Spleen (tissue), 11 donors: ENCODE results near the gene KRT84. TPM values are rescaled to one million over a fixed set of nuclear protein-coding genes. Genes with fewer than 3 reads are reported as not detected.

Experiments
- DNase-seq: peaks from one replicate; pipeline ENCODE4 v3.0.0-alpha.2; 2020
- H3K27ac ChIP-seq, 8 donors: fragments of 200-600 bp; sonication (generic) in 7 of 8; 1 replicate in 4 of 8; 2 replicates in 4 of 8; pipeline versions ENCODE4 v1.5.0 to v1.8.0; 2016 to 2021; ENCODE audit warnings: inconsistent platforms in 4 of 8, mild to moderate bottlenecking in 4 of 8, moderate library complexity in 1 of 8
- H3K27me3 ChIP-seq, 7 donors: fragments of 200-600 bp; sonication (generic) in 6 of 7; replicated peaks in 1 of 7; 1 replicate in 4 of 7; 2 replicates in 3 of 7; pipeline versions ENCODE4 v1.5.0 to v1.8.0; 2016 to 2021; ENCODE audit warnings: inconsistent platforms in 3 of 7, mild to moderate bottlenecking in 1 of 7
- H3K36me3 ChIP-seq, 6 donors: fragments of 200-600 bp; sonication (generic) in 5 of 6; 1 replicate in 4 of 6; 2 replicates in 2 of 6; pipeline versions ENCODE4 v1.5.0 to v1.8.0; 2016 to 2021; ENCODE audit warnings: inconsistent platforms in 2 of 6
- H3K4me1 ChIP-seq, 6 donors: fragments of 200-600 bp; sonication (generic) in 5 of 6; 1 replicate in 3 of 6; 2 replicates in 3 of 6; pipeline versions ENCODE4 v1.5.0 to v1.8.0; 2016 to 2021; ENCODE audit warnings: inconsistent platforms in 3 of 6
- H3K4me3 ChIP-seq, 8 donors: fragments of 200-600 bp; sonication (generic) in 7 of 8; 1 replicate in 4 of 8; 2 replicates in 4 of 8; pipeline versions ENCODE4 v1.5.0 to v1.8.0; 2016 to 2021; ENCODE audit warnings: inconsistent platforms in 4 of 8, mild to moderate bottlenecking in 4 of 8, moderate library complexity in 2 of 8
- H3K9me3 ChIP-seq, 8 donors: fragments of 200-600 bp; sonication (generic) in 7 of 8; 1 replicate in 4 of 8; 2 replicates in 4 of 8; pipeline versions ENCODE4 v1.5.0 to v1.8.0; 2016 to 2021; ENCODE audit warnings: inconsistent platforms in 4 of 8
- CTCF ChIP-seq, 11 experiments: fragments of 200-600 bp in 7 of 11; fragments of 450-650 bp in 4 of 11; sonication (generic) in 4 of 11; IDR thresholded peaks in 8 of 11; conservative IDR thresholded peaks in 3 of 11; 1 replicate in 7 of 11; 2 replicates in 4 of 11; pipeline versions ENCODE4 v1.4.0 to v1.8.0; 2016 to 2021; ENCODE audit warnings: antibody characterized with exemption in 11 of 11, inconsistent platforms in 4 of 11, mild to moderate bottlenecking in 1 of 11
- POLR2A ChIP-seq, 3 donors: fragments of 450-650 bp; IDR thresholded peaks; one replicate each; pipeline ENCODE4 v1.5.1; 2017; ENCODE audit warnings: antibody characterized with exemption in 3 of 3, mild to moderate bottlenecking in 1 of 3
- POLR2AphosphoS5 ChIP-seq, 3 donors: sonication (generic); formaldehyde crosslinking; IDR thresholded peaks; one replicate each; pipeline ENCODE4 v1.5.1; 2017; ENCODE audit warnings: antibody characterized with exemption in 3 of 3
- WGBS, 5 donors: extraction: QIAGEN DNeasy Blood & Tissue Kit in 3 of 5; methylation state at CpG; one replicate each; pipeline versions ENCODE4 v1.1.5 to v1.1.7; 2013 to 2018; 5-methylcytosine and 5-hydroxymethylcytosine counted together
- intact Hi-C: fragments of 100-400 bp; cut with DNase I; formaldehyde crosslinking; loops from one replicate; pipeline ENCODE4 v1.15.0; 2023; ENCODE audit warnings: low total_unique reads
- polyA plus RNA-seq, 3 donors: library from polyadenylated mRNA; stranded (reverse); fragments of 200-250 nt; gene quantifications; one replicate each; pipeline ENCODE4 v1.2.1, GENCODE V29; 2013
- total RNA-seq, 7 donors: library from RNA; depleted of rRNA in 3 of 7; stranded (reverse); fragments of >200 nt in 3 of 7; fragmentation: NEBNext Ultra II Directional in 4 of 7; extraction: Animal tissue kit (Norgen Biotek cat#: 25700) in 4 of 7; gene quantifications; one replicate each; pipeline versions ENCODE4 v1.1.0 to v1.2.1, GENCODE V29; 2016 to 2021
- donor health status: healthy with polysubstance abuse.
- donor health status: DM: no; HTN: no; CAD: no; lungs with moderate emphysema.
- donor health status: DM: no; HTN: no; CAD: no.
- donor health status: Bipolar disorder and iron deficiency.
- donor health status: healthy.
- donor health status: DM: no; HTN: no; CAD: no.
- donor health status: DM: yes; HTN: yes; CAD: no.

The KRT84 gene
- total and polyA plus RNA-seq, 10 donors: 0.52 TPM; not detected in 9

GRCh38 chr12:52352951-52353350 is 32.5 kb downstream of the KRT84 start:
- DNase-seq: peak; percentile 44
- intact Hi-C loops: no loop called here
- no peak overlapping the region for H3K27ac ChIP-seq
- 74 to 89% (median 75%) methylated on average over 2 of the region's 2 CpGs for WGBS, 5 donors
- peaks cover 0 to 50% (median 0%) of the 10 kb centered on the region in 7 donors for H3K27me3 ChIP-seq
- H3K36me3 ChIP-seq: no peaks in the 10 kb centered on the region
- H3K9me3 ChIP-seq: no peaks in the 10 kb centered on the region
- TF ChIP-seq CTCF (IDR thresholded peaks at IDR 0.05 in 8 of 11, conservative IDR thresholded peaks at IDR 0.05 in 3 of 11) (no peak), POLR2A (IDR thresholded peaks at IDR 0.05) (no peak), POLR2AphosphoS5 (IDR thresholded peaks at IDR 0.05) (no peak)
- no peak overlapping the region for H3K4me3 ChIP-seq
- H3K4me1 ChIP-seq: peaks cover 0 to 25% (median 10%) of the 10 kb centered on the region in 6 donors

GRCh38 chr12:52351196-52352059 is 34.0 kb downstream of the KRT84 start:
- WGBS, 5 donors: 34 to 41% (median 38%) methylated on average over 9 of the region's 9 CpGs
- DNase-seq: peak; percentile 74

GRCh38 chr12:52350786-52351185 is 34.7 kb downstream of the KRT84 start:
- peaks cover 0 to 23% (median 8%) of the 10 kb centered on the region in 6 donors for H3K4me1 ChIP-seq
- intact Hi-C loops: no loop called here
- H3K27ac ChIP-seq: no peak overlapping the region
- no peak overlapping the region for H3K4me3 ChIP-seq
- no peaks in the 10 kb centered on the region for H3K36me3 ChIP-seq
- TF ChIP-seq POLR2A (IDR thresholded peaks at IDR 0.05): no peak
- no peak for TF ChIP-seq CTCF (IDR thresholded peaks at IDR 0.05 in 8 of 11, conservative IDR thresholded peaks at IDR 0.05 in 3 of 11)
- WGBS, 5 donors: 85 to 96% (median 92%) methylated on average over 4 to 5 of the region's 5 CpGs
- H3K27me3 ChIP-seq: peaks cover 0 to 38% (median 0%) of the 10 kb centered on the region in 7 donors
- H3K9me3 ChIP-seq: no peaks in the 10 kb centered on the region
- DNase-seq: no peak

More at GRCh38 chr12:52351196-52352059, 34.0 kb downstream of the KRT84 start:
- intact Hi-C loops: no loop called here
- peaks cover 0 to 23% (median 8%) of the 10 kb centered on the region in 6 donors for H3K4me1 ChIP-seq
- peak in 1 of 3 donors; percentile 10 for TF ChIP-seq POLR2AphosphoS5 (IDR thresholded peaks at IDR 0.05)
- TF ChIP-seq POLR2A (IDR thresholded peaks at IDR 0.05): no peak
- TF ChIP-seq CTCF (IDR thresholded peaks at IDR 0.05 in 8 of 11, conservative IDR thresholded peaks at IDR 0.05 in 3 of 11): no peak
- no peak overlapping the region for H3K4me3 ChIP-seq
- peaks cover 0 to 44% (median 0%) of the 10 kb centered on the region in 7 donors for H3K27me3 ChIP-seq
- H3K9me3 ChIP-seq: no peaks in the 10 kb centered on the region
- H3K36me3 ChIP-seq: no peaks in the 10 kb centered on the region
- no peak overlapping the region for H3K27ac ChIP-seq

GRCh38 chr12:52350021-52350620 is 35.3 kb downstream of the KRT84 start:
- WGBS, 5 donors: 90 to 94% (median 91%) methylated on average over 8 of the region's 8 CpGs
- DNase-seq: no peak
- no peaks in the 10 kb centered on the region for H3K9me3 ChIP-seq
- H3K4me1 ChIP-seq: peaks cover 0 to 23% (median 8%) of the 10 kb centered on the region in 6 donors
- TF ChIP-seq POLR2A (IDR thresholded peaks at IDR 0.05) (no peak), POLR2AphosphoS5 (IDR thresholded peaks at IDR 0.05) (no peak), CTCF (IDR thresholded peaks at IDR 0.05 in 8 of 11, conservative IDR thresholded peaks at IDR 0.05 in 3 of 11) (no peak)
- intact Hi-C loops: no loop called here
- H3K4me3 ChIP-seq: no peak overlapping the region
- no peaks in the 10 kb centered on the region for H3K36me3 ChIP-seq
- peaks cover 0 to 31% (median 0%) of the 10 kb centered on the region in 7 donors for H3K27me3 ChIP-seq
- H3K27ac ChIP-seq: no peak overlapping the region
